NCI-H345 treated with DMSO at 0.1 percent for 48 hours (cell line): Measurements from ENCODE around the gene TTC23.

Experiments
- DNase-seq: peaks from one replicate; lab custom pipeline; 2025; ENCODE audit not compliant: unreplicated experiment; lab: John Stamatoyannopoulos, UW

TTC23 gene

GRCh38 chr15:99106417-99107220 lies 142.8 kb downstream of the TTC23 start:
- no peak for DNase-seq

- DNase-seq: no peak
These were observed 143.7 kb downstream of the TTC23 start for GRCh38 chr15:99105514-99106341.

GRCh38 chr15:99104788-99105513 lies 144.4 kb downstream of the TTC23 start, which contains the start of gene SYNM:
TSS of gene SYNM (plus strand) at chr15:99105080. CDS start at chr15:99105200, 120 bp downstream.
- DNase-seq: peak; percentile 60

- DNase-seq: no peak
These were observed 146.1 kb downstream of the TTC23 start for GRCh38 chr15:99103279-99103678.

- no peak for DNase-seq
These were observed 146.8 kb downstream of the TTC23 start for GRCh38 chr15:99102332-99103235.

- no peak for DNase-seq
These were observed 147.9 kb downstream of the TTC23 start for GRCh38 chr15:99101501-99101900.

- DNase-seq: peak; percentile 29
These were observed 148.9 kb downstream of the TTC23 start for GRCh38 chr15:99100245-99101173.

GRCh38 chr15:99099661-99100060 lies 149.7 kb downstream of the TTC23 start:
- DNase-seq: no peak

- DNase-seq: no peak
These were observed 150.4 kb downstream of the TTC23 start for GRCh38 chr15:99098991-99099390.

GRCh38 chr15:99098426-99098825 lies 151.0 kb downstream of the TTC23 start:
- no peak for DNase-seq

- no peak for DNase-seq
These were observed 151.7 kb downstream of the TTC23 start for GRCh38 chr15:99097441-99098410.

- no peak for DNase-seq
These were observed 152.4 kb downstream of the TTC23 start for GRCh38 chr15:99096894-99097426.

- no peak for DNase-seq
These were observed 153.0 kb downstream of the TTC23 start for GRCh38 chr15:99096173-99096893.

GRCh38 chr15:99095626-99096025 lies 153.8 kb downstream of the TTC23 start:
- DNase-seq: no peak

GRCh38 chr15:99092554-99093172 lies 156.7 kb downstream of the TTC23 start:
- no peak for DNase-seq

GRCh38 chr15:99090938-99091337 lies 158.4 kb downstream of the TTC23 start:
- no peak for DNase-seq
